ENCODE results near the gene GNAZ.

GNAZ gene

GRCh38 chr22:23121000-23121421 lies 50.7 kb downstream of the GNAZ start:
- FAIRE-seq (no peak), DNase-seq (ENCODE audit: insufficient read length, low spot score) (no peak)
- TF ChIP-seq CTCF (IDR thresholded peaks at IDR 0.05; ENCODE audit: insufficient read depth, missing control alignments) = no peak

GRCh38 chr22:23121424-23121823 lies 51.1 kb downstream of the GNAZ start:
- FAIRE-seq = no peak
- DNase-seq (ENCODE audit: insufficient read length, low spot score) = no peak
- TF ChIP-seq CTCF (IDR thresholded peaks at IDR 0.05; ENCODE audit: insufficient read depth, missing control alignments) = no peak

GRCh38 chr22:23122216-23122957 lies 52.1 kb downstream of the GNAZ start:
- no peak for DNase-seq (ENCODE audit: insufficient read length, low spot score)
- FAIRE-seq = no peak
- TF ChIP-seq CTCF (IDR thresholded peaks at IDR 0.05; ENCODE audit: insufficient read depth, missing control alignments) = no peak

GRCh38 chr22:23122992-23123803 lies 52.9 kb downstream of the GNAZ start:
- TF ChIP-seq CTCF (IDR thresholded peaks at IDR 0.05; ENCODE audit: insufficient read depth, missing control alignments) = no peak
- FAIRE-seq (no peak), DNase-seq (ENCODE audit: insufficient read length, low spot score) (no peak)

GRCh38 chr22:23123804-23124254 lies 53.5 kb downstream of the GNAZ start:
- no peak for TF ChIP-seq CTCF (IDR thresholded peaks at IDR 0.05; ENCODE audit: insufficient read depth, missing control alignments)
- no peak for FAIRE-seq
- DNase-seq (ENCODE audit: insufficient read length, low spot score) = no peak

GRCh38 chr22:23124611-23125511 lies 54.5 kb downstream of the GNAZ start:
- no peak for TF ChIP-seq CTCF (IDR thresholded peaks at IDR 0.05; ENCODE audit: insufficient read depth, missing control alignments)
- FAIRE-seq = no peak
- no peak for DNase-seq (ENCODE audit: insufficient read length, low spot score)
